ENCODE measurements around the gene SLC7A7.

SLC7A7 gene

GRCh38 chr14:22837750-22838538 is 22.7 kb upstream of the SLC7A7 start:
- H2AFZ ChIP-seq (ENCODE audit: low read length): no peak overlapping the region
- TF ChIP-seq EZH2 (optimal IDR thresholded peaks at IDR 0.05; ENCODE audit: low read depth, low read length): no peak
- no peak for TF ChIP-seq CTCF (IDR thresholded peaks at IDR 0.05; ENCODE audit: low read length)
- no peak for TF ChIP-seq EZH2phosphoT487 (IDR thresholded peaks at IDR 0.05; ENCODE audit: low read length)
- H3K79me2 ChIP-seq (ENCODE audit: low read length): no peaks in the 10 kb centered on the region
- no peaks in the 10 kb centered on the region for H3K9me3 ChIP-seq (replicated peaks; ENCODE audit: insufficient read depth, low read length)
- H3K36me3 ChIP-seq (replicated peaks; ENCODE audit: insufficient read depth, low read length): no peaks in the 10 kb centered on the region
- DNase-seq: no peak
- 0 out of 2 replicates have a peak overlapping the region, but pooled peaks have one; percentile 55 for H3K4me2 ChIP-seq (ENCODE audit: low read depth, low read length)
- H3F3A ChIP-seq (ENCODE audit: insufficient read depth, low read length): no peaks in the 10 kb centered on the region
- H3K4me3 ChIP-seq (ENCODE audit: low read length): no peak overlapping the region
- H3K27ac ChIP-seq (ENCODE audit: low read length): no peak overlapping the region
- no peaks in the 10 kb centered on the region for H4K20me1 ChIP-seq (ENCODE audit: insufficient read depth, low read length)
- H3K9ac ChIP-seq (ENCODE audit: low read length): no peak overlapping the region
- H3K27me3 ChIP-seq (replicated peaks; ENCODE audit: insufficient read depth, low read length): peaks cover 6% of the 10 kb centered on the region; the same call in 1 of the 2 replicates
- no peaks in the 10 kb centered on the region for H3K9me2 ChIP-seq (replicated peaks; ENCODE audit: insufficient read depth, low read length)
- H3K4me1 ChIP-seq (ENCODE audit: low read length): no peaks in the 10 kb centered on the region

GRCh38 chr14:22837114-22837749 is 22.0 kb upstream of the SLC7A7 start:
- H2AFZ ChIP-seq (ENCODE audit: low read length): 0 out of 2 replicates have a peak overlapping the region, but pooled peaks have one; percentile 27
- H3K9ac ChIP-seq (ENCODE audit: low read length): no peak overlapping the region; the same call in 1 of the 2 replicates
- no peaks in the 10 kb centered on the region for H3K4me1 ChIP-seq (ENCODE audit: low read length)
- no peak for DNase-seq
- H3K27me3 ChIP-seq (replicated peaks; ENCODE audit: insufficient read depth, low read length): peaks cover 6% of the 10 kb centered on the region; the same call in 1 of the 2 replicates
- no peaks in the 10 kb centered on the region for H4K20me1 ChIP-seq (ENCODE audit: insufficient read depth, low read length)
- H3F3A ChIP-seq (ENCODE audit: insufficient read depth, low read length): no peaks in the 10 kb centered on the region
- H3K36me3 ChIP-seq (replicated peaks; ENCODE audit: insufficient read depth, low read length): no peaks in the 10 kb centered on the region
- TF ChIP-seq EZH2phosphoT487 (IDR thresholded peaks at IDR 0.05; ENCODE audit: low read length) (no peak), CTCF (IDR thresholded peaks at IDR 0.05; ENCODE audit: low read length) (no peak), EZH2 (optimal IDR thresholded peaks at IDR 0.05; ENCODE audit: low read depth, low read length) (no peak)
- H3K9me3 ChIP-seq (replicated peaks; ENCODE audit: insufficient read depth, low read length): no peaks in the 10 kb centered on the region
- H3K27ac ChIP-seq (ENCODE audit: low read length): no peak overlapping the region
- peak overlapping the region; percentile 22; the same call in 1 of the 2 replicates for H3K4me3 ChIP-seq (ENCODE audit: low read length)
- no peaks in the 10 kb centered on the region for H3K9me2 ChIP-seq (replicated peaks; ENCODE audit: insufficient read depth, low read length)
- peak overlapping the region; percentile 55; the same call in 1 of the 2 replicates for H3K4me2 ChIP-seq (ENCODE audit: low read depth, low read length)
- no peaks in the 10 kb centered on the region for H3K79me2 ChIP-seq (ENCODE audit: low read length)

GRCh38 chr14:22836301-22837113 is 21.3 kb upstream of the SLC7A7 start, which contains the start of gene MMP14:
Gene MMP14, plus strand, starts transcription at chr14:22836585. Its CDS starts 233 bp downstream, at chr14:22836818.
- Histone ChIP-seq H3F3A (ENCODE audit: insufficient read depth, low read length) (no peaks in the 10 kb centered on the region), H3K27ac (ENCODE audit: low read length) (no peak within 1 kb of the TSS), H4K20me1 (ENCODE audit: insufficient read depth, low read length) (no peaks in the 10 kb centered on the region), H3K36me3 (replicated peaks; ENCODE audit: insufficient read depth, low read length) (no peaks in the 10 kb centered on the region), H3K9me3 (replicated peaks; ENCODE audit: insufficient read depth, low read length) (no peaks in the 10 kb centered on the region), H3K4me2 (ENCODE audit: low read depth, low read length) (peak within 1 kb of the TSS; percentile 55; the same call in 1 of the 2 replicates), H2AFZ (ENCODE audit: low read length) (0 out of 2 replicates have a peak within 1 kb of the TSS, but pooled peaks have one; percentile 27), H3K9me2 (replicated peaks; ENCODE audit: insufficient read depth, low read length) (no peaks in the 10 kb centered on the region), H3K79me2 (ENCODE audit: low read length) (no peaks in the 10 kb centered on the region), H3K27me3 (replicated peaks; ENCODE audit: insufficient read depth, low read length) (peaks cover 6% of the 10 kb centered on the region; the same call in 1 of the 2 replicates), H3K4me1 (ENCODE audit: low read length) (no peaks in the 10 kb centered on the region), H3K4me3 (ENCODE audit: low read length) (peak within 1 kb of the TSS; percentile 22; the same call in 1 of the 2 replicates), H3K9ac (ENCODE audit: low read length) (no peak within 1 kb of the TSS; the same call in 1 of the 2 replicates)
- DNase-seq: no peak
- TF ChIP-seq CTCF (IDR thresholded peaks at IDR 0.05; ENCODE audit: low read length): no peak
- no peak for TF ChIP-seq EZH2phosphoT487 (IDR thresholded peaks at IDR 0.05; ENCODE audit: low read length)
- TF ChIP-seq EZH2 (optimal IDR thresholded peaks at IDR 0.05; ENCODE audit: low read depth, low read length): no peak
